ENCODE data around the gene OR5B21.

OR5B21 gene

GRCh38 chr11:58466293-58466692 lies 41.6 kb downstream of the OR5B21 start:
- H3K4me3 ChIP-seq (replicated peaks; ENCODE audit: low read depth, low read length), result no peak overlapping the region
- no peaks in the 10 kb centered on the region for H3K36me3 ChIP-seq (ENCODE audit: control insufficient read depth, insufficient read depth, low read length)
- no peaks in the 10 kb centered on the region for H3K27me3 ChIP-seq (replicated peaks; ENCODE audit: control insufficient read depth, insufficient read depth, low read length)
- TF ChIP-seq, protein P1, sequence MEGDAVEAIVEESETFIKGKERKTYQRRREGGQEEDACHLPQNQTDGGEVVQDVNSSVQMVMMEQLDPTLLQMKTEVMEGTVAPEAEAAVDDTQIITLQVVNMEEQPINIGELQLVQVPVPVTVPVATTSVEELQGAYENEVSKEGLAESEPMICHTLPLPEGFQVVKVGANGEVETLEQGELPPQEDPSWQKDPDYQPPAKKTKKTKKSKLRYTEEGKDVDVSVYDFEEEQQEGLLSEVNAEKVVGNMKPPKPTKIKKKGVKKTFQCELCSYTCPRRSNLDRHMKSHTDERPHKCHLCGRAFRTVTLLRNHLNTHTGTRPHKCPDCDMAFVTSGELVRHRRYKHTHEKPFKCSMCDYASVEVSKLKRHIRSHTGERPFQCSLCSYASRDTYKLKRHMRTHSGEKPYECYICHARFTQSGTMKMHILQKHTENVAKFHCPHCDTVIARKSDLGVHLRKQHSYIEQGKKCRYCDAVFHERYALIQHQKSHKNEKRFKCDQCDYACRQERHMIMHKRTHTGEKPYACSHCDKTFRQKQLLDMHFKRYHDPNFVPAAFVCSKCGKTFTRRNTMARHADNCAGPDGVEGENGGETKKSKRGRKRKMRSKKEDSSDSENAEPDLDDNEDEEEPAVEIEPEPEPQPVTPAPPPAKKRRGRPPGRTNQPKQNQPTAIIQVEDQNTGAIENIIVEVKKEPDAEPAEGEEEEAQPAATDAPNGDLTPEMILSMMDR (IDR thresholded peaks at IDR 0.05; ENCODE audit: insufficient read depth, low read length, poor library complexity, severe bottlenecking), result no peak
- DNase-seq (ENCODE audit: extremely low read depth, insufficient read length), result no peak

- no peak for DNase-seq (ENCODE audit: extremely low read depth, insufficient read length)
- H3K4me3 ChIP-seq (replicated peaks; ENCODE audit: low read depth, low read length), result no peak overlapping the region
- TF ChIP-seq, protein P1 (IDR thresholded peaks at IDR 0.05; ENCODE audit: insufficient read depth, low read length, poor library complexity, severe bottlenecking), result no peak
- no peaks in the 10 kb centered on the region for H3K27me3 ChIP-seq (replicated peaks; ENCODE audit: control insufficient read depth, insufficient read depth, low read length)
- H3K36me3 ChIP-seq (ENCODE audit: control insufficient read depth, insufficient read depth, low read length), result no peaks in the 10 kb centered on the region
Measured at GRCh38 chr11:58465690-58466089, 42.2 kb downstream of the OR5B21 start.
